Activated naive CD8-positive, alpha-beta T cell treated with anti-CD3 and anti-CD28 coated beads, Interleukin-2, amount 10 ng/mL, durations not matched to agents 7 days and 5 days (primary cell): ENCODE data around the gene ME2. TPM values are rescaled to one million over a fixed set of nuclear protein-coding genes. Genes with fewer than 3 reads are reported as not detected.
A peak's percentile ranks its signal among the peaks of the same experiment; 100 is the strongest.
"Not testable (repeated sequence)": the region's sequence is repeated elsewhere in the genome, so short reads cannot be mapped to it uniquely, and the experiment has no call there.

Experiments used
- ATAC-seq: fragments of 150-1000 bp; cut with Tn5 transposase; one replicate; pipeline ENCODE4 v1.10.0; 2021; ENCODE audit warnings: low read depth, moderate library complexity
- POLR2A ChIA-PET: fragments of 350-600 bp; sonication (Branson Sonifier 250); formaldehyde crosslinking; loops from one replicate; lab custom pipeline; 2021; ENCODE audit warnings: antibody characterized with exemption; lab: Charles Lee
- DNase-seq: peaks from one replicate; pipeline ENCODE4 v3.0.0; 2021
- H3K27ac Mint-ChIP-seq: one replicate; pipeline ENCODE4 v1.8.0; 2022; ENCODE audit warnings: mild to moderate bottlenecking, mixed read lengths
- H3K27me3 Mint-ChIP-seq: one replicate; pipeline ENCODE4 v1.8.0; 2022; ENCODE audit warnings: mild to moderate bottlenecking, moderate library complexity, mixed read lengths
- H3K36me3 Mint-ChIP-seq: one replicate; pipeline ENCODE4 v1.8.0; 2021; ENCODE audit warnings: mild to moderate bottlenecking, mixed read lengths
- H3K4me1 Mint-ChIP-seq: one replicate; pipeline ENCODE4 v1.8.0; 2021; ENCODE audit warnings: mixed read lengths
- H3K4me3 Mint-ChIP-seq: one replicate; pipeline ENCODE4 v1.8.0; 2022; ENCODE audit warnings: mild to moderate bottlenecking, moderate library complexity, mixed read lengths
- H3K9me3 Mint-ChIP-seq: one replicate; pipeline ENCODE4 v1.8.0; 2021; ENCODE audit warnings: mixed read lengths
- total RNA-seq, 2 experiments: library from RNA; stranded (reverse); gene quantifications; one replicate each; pipeline ENCODE4 v1.2.3, GENCODE V29; 2021

The ME2 gene
- 10 to 100 TPM; 76.3 to 76.7 TPM for total RNA-seq

DNA sequence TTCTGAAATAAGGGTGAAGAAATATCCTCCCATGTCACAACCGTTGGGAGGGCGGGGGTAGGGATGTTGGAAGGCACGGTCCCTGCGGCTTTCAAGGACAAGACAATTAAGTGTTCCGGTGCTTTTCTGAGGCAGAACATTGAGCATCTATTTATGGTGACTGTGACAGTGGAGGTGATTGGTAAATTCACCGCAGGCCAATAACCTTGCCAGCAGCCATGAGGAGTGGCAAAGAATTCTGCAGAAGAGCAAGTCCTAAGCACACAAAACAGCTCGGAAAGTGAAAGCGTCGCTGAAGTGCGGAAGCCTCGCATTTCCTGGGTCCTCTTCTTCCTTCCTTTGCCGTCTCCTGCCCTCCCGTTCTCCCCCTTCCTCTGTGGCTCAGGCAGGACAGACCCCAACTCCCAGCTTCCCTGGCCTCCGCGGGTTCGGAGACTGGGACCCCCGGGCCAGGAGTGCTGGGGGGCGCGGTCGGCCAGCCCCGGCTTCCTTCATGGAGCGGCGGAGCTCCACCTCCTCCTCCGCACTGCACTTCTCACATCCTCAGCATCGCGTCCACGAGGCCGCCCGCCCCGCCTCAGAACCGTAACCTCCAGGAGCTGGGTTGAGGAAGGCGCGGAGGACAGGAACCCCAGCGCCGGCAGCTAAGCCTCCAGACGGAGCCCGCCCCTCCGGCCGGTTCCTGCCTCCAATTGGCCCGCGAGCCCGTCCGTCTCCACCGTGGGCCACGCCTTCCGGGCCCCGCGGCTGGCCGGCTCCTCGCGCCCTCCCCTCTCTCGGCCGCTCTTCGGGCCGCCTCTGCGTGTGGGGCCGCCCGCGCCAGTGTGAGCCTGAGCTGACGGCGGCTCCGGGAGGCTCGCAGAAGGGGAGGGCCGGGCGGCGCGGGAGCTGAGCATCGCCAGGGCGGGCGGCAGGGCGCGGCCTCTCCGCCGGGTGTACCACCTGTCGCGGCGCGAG, at the start of gene ME2:
TSS of gene ME2 (plus strand) at position 774 of the 957 bp plus-strand sequence. CDS start 16,703 bp downstream, outside the sequence.
- Mint-ChIP-seq H3K36me3 (no peaks in the 10 kb centered on the region), H3K4me3 (peak within 1 kb of the TSS; percentile 99), H3K27me3 (peaks cover 4% of the 10 kb centered on the region), H3K4me1 (peaks cover 15% of the 10 kb centered on the region), H3K27ac (peak within 1 kb of the TSS; percentile 98), H3K9me3 (no peaks in the 10 kb centered on the region)
- POLR2A ChIA-PET: interaction anchor here (0.6 to 1.9 kb wide), 16 partner anchors 10 to 329 kb away, joined by 3 to 58 read pairs (median 4); partner anchors contain the start of genes ELAC1, MRO and SMAD4
- DNase-seq: peak; percentile 98
- peak; percentile 92 for ATAC-seq

DNA sequence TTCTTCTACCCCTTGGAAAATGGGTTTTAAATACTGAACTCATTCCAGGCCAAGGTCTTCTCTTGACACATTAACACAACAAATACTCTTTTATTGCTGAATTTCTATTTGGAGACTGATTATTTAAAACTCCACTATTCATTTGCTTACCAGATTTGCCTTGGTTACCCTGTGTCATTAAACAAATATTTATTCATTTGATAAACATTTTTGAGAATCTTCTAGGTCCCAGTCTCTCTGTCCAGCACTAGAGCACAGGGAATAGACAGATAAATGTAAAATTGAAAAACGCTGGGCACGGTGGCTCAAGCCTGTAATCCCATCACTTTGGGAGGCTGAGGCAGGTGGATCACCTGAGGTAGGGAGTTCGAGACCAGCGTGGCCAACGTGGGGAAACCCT, 49.3 kb upstream of the ME2 start:
- no peak for DNase-seq
- no peak overlapping the region for H3K27ac Mint-ChIP-seq
- H3K4me3 Mint-ChIP-seq: no peak overlapping the region
- H3K27me3 Mint-ChIP-seq: peaks cover 2% of the 10 kb centered on the region
- no peaks in the 10 kb centered on the region for H3K9me3 Mint-ChIP-seq
- no peak for ATAC-seq
- POLR2A ChIA-PET: no interaction called here
- H3K36me3 Mint-ChIP-seq: no peaks in the 10 kb centered on the region
- H3K4me1 Mint-ChIP-seq: no peaks in the 10 kb centered on the region

DNA sequence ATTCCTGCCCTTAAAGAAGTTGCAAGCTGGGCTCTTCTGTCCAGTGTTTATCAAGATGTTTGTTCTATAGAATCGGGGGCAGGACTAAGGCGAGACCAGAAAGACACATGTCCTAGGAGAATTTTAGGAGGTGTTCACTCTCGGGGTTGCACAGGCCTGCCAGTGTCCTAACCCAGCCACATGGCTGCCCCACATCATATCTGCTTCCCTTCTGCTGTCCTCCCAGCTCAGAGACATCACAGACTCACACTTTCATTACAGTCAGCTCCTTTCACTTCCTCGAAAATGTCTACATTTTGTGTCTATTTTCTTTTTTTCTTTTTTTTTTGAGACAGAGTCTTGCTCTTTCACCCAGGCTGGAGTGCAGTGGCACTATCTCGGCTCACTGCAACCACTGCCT, 48.4 kb upstream of the ME2 start:
- H3K36me3 Mint-ChIP-seq: no peaks in the 10 kb centered on the region
- peaks cover 2% of the 10 kb centered on the region for H3K27me3 Mint-ChIP-seq
- DNase-seq: no peak
- H3K4me1 Mint-ChIP-seq: no peaks in the 10 kb centered on the region
- ATAC-seq: no peak
- no peak overlapping the region for H3K27ac Mint-ChIP-seq
- H3K4me3 Mint-ChIP-seq: no peak overlapping the region
- H3K9me3 Mint-ChIP-seq: no peaks in the 10 kb centered on the region
- POLR2A ChIA-PET: no interaction called here

DNA sequence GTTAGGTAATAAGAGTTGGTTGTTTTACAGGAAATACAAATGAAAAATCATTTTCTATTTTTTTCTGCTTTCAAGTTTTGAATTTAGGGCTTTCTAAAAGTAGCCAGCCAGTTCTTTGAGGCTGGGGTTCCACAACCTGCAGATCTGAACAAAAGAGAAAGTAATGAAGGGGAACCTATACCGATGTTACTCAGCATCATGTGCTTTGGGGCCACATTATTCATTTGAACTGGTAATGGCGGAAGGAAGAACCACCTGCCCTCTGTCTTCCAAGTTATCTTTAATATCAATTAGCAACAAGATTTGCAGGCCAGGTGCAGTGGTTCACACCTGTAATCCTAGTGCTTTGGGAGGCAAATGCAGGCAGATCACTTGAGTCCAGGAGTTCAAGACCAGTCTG, 46.2 kb upstream of the ME2 start:
- Mint-ChIP-seq H3K36me3 (no peaks in the 10 kb centered on the region), H3K9me3 (no peaks in the 10 kb centered on the region), H3K27ac (no peak overlapping the region), H3K4me3 (no peak overlapping the region), H3K4me1 (peaks cover 13% of the 10 kb centered on the region), H3K27me3 (peaks cover 4% of the 10 kb centered on the region)
- POLR2A ChIA-PET: no interaction called here
- no peak for DNase-seq
- ATAC-seq: no peak

DNA sequence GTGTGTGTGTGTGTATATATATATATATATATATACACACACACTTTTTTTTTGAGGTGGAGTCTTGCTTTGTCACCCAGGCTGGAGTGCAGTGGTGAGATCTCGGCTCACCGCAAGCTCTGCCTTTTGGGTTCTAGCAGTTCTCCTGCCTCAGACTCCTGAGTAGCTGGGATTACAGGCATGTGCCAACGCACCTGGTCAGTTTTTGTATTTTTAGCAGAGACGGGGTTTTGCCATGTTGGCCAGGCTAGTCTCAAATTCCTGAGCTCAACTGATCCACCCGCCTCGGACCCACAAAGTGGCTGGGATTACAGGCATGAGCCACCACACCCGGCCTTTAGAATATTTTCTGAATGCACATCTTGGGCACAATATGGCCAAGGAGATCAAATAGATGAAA, 45.4 kb upstream of the ME2 start:
- H3K36me3 Mint-ChIP-seq, ATAC-seq, DNase-seq, POLR2A ChIA-PET, H3K27me3 Mint-ChIP-seq, H3K4me3 Mint-ChIP-seq, H3K27ac Mint-ChIP-seq, H3K9me3 Mint-ChIP-seq: not testable (repeated sequence)
- peaks cover 13% of the 10 kb centered on the region for H3K4me1 Mint-ChIP-seq

DNA sequence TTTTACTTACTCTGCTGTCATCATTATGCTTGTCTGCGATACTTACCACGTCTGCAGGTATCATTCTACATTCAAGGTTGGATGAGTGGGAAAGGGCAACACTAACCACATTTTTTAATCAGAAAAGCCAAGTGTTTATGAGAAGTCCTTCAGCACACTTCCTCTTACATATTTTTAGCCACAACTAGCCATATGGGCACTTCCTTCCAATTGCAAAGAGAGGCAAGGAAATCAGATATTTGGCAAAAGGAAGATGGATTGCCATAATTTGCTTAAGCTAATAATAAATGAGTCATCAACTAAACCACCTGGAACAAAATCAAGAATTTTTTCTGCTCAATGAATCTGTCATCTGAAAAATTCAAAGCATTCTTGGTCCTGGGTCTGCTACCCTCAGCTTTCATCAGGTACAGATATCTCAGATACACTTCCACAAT, 42.4 kb upstream of the ME2 start:
- ATAC-seq (no peak), DNase-seq (no peak)
- H3K36me3 Mint-ChIP-seq: no peaks in the 10 kb centered on the region
- no peaks in the 10 kb centered on the region for H3K9me3 Mint-ChIP-seq
- no peak overlapping the region for H3K27ac Mint-ChIP-seq
- peaks cover 9% of the 10 kb centered on the region for H3K27me3 Mint-ChIP-seq
- POLR2A ChIA-PET: no interaction called here
- H3K4me3 Mint-ChIP-seq: no peak overlapping the region
- peaks cover 14% of the 10 kb centered on the region for H3K4me1 Mint-ChIP-seq

DNA sequence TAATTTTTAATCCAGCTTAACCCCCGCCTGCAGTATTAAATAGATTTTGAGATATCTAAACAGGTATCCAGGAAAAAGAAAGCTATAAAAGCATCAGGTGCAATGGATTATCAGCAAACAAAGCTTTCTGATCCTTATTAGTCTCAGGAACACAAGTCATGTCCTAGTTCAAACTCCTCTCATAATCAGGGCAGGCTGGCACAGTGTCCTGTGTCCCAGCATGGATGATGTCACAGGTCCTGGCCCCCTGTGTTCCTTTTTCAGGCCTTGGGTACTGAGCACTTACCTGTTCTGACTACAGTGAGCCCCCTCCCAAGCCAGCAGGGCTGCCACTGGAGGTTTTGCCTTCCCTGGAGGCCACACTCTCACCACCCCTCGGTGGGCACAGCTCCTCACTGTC, 39.6 kb upstream of the ME2 start:
- Mint-ChIP-seq H3K9me3 (no peaks in the 10 kb centered on the region), H3K27me3 (peaks cover 8% of the 10 kb centered on the region), H3K36me3 (no peaks in the 10 kb centered on the region), H3K27ac (no peak overlapping the region), H3K4me3 (no peak overlapping the region), H3K4me1 (peaks cover 14% of the 10 kb centered on the region)
- POLR2A ChIA-PET: no interaction called here
- ATAC-seq (no peak), DNase-seq (no peak)

DNA sequence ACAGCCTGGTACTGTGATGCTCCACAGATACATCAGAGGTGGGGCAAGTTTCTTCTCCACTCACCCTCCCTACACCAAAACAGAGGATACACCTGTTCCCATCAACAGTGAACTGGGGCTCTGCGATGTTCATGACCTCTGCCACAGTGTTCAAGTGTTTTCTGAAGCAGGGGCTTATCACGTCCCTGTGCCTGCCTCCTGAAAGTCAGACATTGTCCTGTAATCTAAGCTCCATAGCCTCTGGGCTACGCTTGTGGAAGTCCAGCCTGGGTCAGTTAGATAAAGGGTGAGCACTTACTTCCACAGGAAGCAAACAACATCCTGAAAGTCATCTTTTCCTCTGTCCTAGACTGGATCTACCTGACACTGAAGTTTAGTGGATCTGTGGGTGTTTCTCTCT, 38.9 kb upstream of the ME2 start:
- Mint-ChIP-seq H3K27ac (no peak overlapping the region), H3K9me3 (no peaks in the 10 kb centered on the region), H3K36me3 (no peaks in the 10 kb centered on the region), H3K4me3 (no peak overlapping the region), H3K4me1 (peaks cover 14% of the 10 kb centered on the region), H3K27me3 (peaks cover 8% of the 10 kb centered on the region)
- no peak for DNase-seq
- no peak for ATAC-seq
- POLR2A ChIA-PET: no interaction called here

DNA sequence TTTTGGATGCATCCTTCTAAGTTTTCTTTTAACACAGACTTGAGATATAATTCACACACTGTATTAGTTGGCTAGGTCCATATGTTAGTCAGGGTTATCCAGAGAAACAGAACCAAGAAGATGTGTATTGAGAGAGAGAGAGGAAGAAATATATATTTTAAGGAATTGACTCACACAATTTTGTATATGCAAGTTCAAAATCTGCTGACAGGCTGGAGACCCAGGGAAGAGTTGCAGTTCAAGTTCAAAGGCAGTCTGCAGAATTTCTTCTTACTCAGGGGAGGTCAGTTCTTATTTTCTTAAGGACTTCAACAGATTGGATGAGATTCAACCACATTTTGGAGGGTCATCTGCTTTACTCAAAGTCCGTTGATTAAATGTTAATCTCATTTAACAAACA, 36.1 kb upstream of the ME2 start:
- H3K36me3 Mint-ChIP-seq: no peaks in the 10 kb centered on the region
- H3K4me3 Mint-ChIP-seq: no peak overlapping the region
- DNase-seq (no peak), ATAC-seq (no peak)
- no peaks in the 10 kb centered on the region for H3K9me3 Mint-ChIP-seq
- POLR2A ChIA-PET: no interaction called here
- H3K27ac Mint-ChIP-seq: no peak overlapping the region
- peaks cover 5% of the 10 kb centered on the region for H3K27me3 Mint-ChIP-seq
- peaks cover 1% of the 10 kb centered on the region for H3K4me1 Mint-ChIP-seq

DNA sequence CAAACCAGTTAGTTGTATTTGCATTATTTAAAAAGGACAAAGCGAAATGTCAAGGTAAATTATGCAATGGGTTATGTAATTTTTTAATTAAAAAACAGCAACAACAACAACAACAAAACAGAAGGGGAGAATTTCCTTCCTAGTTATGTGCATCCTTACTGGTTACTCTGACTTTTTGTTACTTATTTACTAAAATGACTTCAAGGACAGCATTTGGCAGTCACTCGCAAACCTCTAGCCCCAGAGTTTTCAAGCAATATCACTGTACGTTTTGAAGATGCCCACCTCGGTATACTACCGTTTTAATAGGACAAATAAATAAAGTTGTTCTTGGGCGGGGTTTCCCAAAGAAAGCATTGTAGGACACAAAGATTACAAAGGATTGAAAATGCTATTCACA, 34.4 kb upstream of the ME2 start:
- no peak for ATAC-seq
- no peaks in the 10 kb centered on the region for H3K36me3 Mint-ChIP-seq
- H3K4me3 Mint-ChIP-seq: no peak overlapping the region
- peaks cover 5% of the 10 kb centered on the region for H3K27me3 Mint-ChIP-seq
- no peaks in the 10 kb centered on the region for H3K9me3 Mint-ChIP-seq
- DNase-seq: no peak
- POLR2A ChIA-PET: no interaction called here
- no peak overlapping the region for H3K27ac Mint-ChIP-seq
- peaks cover 1% of the 10 kb centered on the region for H3K4me1 Mint-ChIP-seq

DNA sequence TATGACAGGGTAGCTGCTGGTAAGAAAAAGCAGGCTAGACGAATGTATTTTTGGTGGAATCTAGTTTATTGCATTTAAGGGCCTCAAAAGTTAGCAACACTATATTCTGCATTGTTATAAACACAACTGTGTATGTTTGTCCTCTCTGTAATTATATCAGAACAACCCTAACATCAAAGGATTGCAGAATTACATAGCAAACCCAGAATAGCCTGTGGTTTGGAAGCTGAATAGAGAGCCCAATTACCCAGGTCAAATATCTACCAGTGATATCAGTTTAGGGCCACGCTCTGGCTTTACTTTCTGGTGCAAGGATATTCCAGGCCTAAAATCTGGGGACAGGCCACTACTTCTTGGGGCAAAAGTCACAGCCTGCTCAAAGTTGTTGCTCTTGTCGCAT, 34.0 kb upstream of the ME2 start:
- POLR2A ChIA-PET: no interaction called here
- ATAC-seq: no peak
- peaks cover 4% of the 10 kb centered on the region for H3K27me3 Mint-ChIP-seq
- H3K27ac Mint-ChIP-seq: no peak overlapping the region
- no peaks in the 10 kb centered on the region for H3K36me3 Mint-ChIP-seq
- no peak for DNase-seq
- no peaks in the 10 kb centered on the region for H3K9me3 Mint-ChIP-seq
- H3K4me1 Mint-ChIP-seq: peaks cover 1% of the 10 kb centered on the region
- no peak overlapping the region for H3K4me3 Mint-ChIP-seq

DNA sequence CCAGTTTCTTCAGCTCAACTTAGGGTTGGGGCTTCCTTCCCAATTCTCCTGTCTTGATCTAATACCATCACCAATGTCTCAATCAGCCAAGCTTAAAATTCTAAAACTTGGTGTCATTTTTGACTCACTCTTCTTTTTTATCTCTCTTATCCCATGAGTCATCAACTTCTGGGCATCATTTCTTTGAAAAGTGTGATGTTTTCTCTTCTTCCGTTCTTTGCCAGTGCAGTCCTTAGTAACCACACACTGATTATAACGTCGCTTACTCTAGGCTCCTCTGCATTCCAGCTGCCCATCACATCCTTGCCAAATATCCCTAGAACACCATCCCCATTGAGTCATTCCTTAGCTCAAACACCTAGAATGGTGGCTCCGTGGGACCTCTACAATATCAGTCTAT, 31.7 kb upstream of the ME2 start:
- H3K36me3 Mint-ChIP-seq: no peaks in the 10 kb centered on the region
- H3K4me1 Mint-ChIP-seq: no peaks in the 10 kb centered on the region
- no peaks in the 10 kb centered on the region for H3K27me3 Mint-ChIP-seq
- ATAC-seq (no peak), DNase-seq (no peak)
- no peak overlapping the region for H3K27ac Mint-ChIP-seq
- no peaks in the 10 kb centered on the region for H3K9me3 Mint-ChIP-seq
- no peak overlapping the region for H3K4me3 Mint-ChIP-seq
- POLR2A ChIA-PET: interaction anchor here (0.7 kb wide), 1 partner anchor 29 kb away, joined by 3 read pairs; no protein-coding TSS in a partner anchor

DNA sequence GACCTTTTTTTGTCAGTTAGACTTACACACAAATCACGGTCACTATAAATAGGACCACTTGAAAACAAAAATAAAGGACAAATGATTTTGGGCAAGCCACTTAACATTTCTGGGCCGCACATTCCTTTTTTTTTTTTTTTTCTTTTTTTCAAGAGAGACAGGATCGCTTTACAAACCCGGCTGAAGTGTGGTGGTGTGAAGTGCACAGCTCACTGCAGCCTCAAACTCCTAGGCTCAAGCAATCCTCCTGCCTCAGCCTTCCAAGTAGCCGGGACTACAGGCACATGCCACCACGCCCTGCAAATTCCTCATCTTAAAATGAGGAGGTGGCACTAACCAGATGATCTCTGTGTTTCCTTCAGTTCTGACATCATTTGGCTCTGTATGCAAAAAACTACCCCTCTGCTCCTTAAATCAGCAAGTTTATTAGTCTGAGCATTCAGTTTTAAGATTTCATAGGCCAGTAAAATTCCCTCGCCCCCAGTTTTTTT, 30.8 kb upstream of the ME2 start:
- no peaks in the 10 kb centered on the region for H3K4me1 Mint-ChIP-seq
- H3K36me3 Mint-ChIP-seq: no peaks in the 10 kb centered on the region
- no peak for ATAC-seq

DNA sequence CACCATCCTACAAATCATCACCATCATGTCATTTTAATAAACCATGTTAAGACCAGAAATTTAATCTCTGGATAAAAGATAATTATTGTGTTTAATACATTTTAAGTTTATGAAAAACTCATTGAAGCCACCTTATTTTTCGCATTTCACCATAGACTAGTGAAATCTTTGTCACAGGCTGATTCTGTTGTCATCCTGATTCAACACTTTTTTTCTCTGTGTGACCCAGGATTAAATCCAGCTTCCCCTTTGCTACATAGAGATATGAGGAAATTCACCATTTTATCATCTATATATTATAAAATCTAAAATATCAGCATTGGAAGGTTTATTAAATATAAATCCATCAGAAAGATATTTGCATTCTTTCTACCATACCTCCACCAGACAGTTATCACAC, 29.9 kb upstream of the ME2 start:
- Mint-ChIP-seq H3K4me1 (no peaks in the 10 kb centered on the region), H3K27me3 (peaks cover 6% of the 10 kb centered on the region), H3K9me3 (peaks cover 2% of the 10 kb centered on the region), H3K27ac (no peak overlapping the region), H3K36me3 (no peaks in the 10 kb centered on the region), H3K4me3 (no peak overlapping the region)
- POLR2A ChIA-PET: no interaction called here
- DNase-seq: no peak
- ATAC-seq: no peak

More for the DNA sequence above, 30.8 kb upstream of the ME2 start:
- POLR2A ChIA-PET: no interaction called here
- Mint-ChIP-seq H3K9me3 (no peaks in the 10 kb centered on the region), H3K27ac (no peak overlapping the region), H3K4me3 (no peak overlapping the region), H3K27me3 (peaks cover 2% of the 10 kb centered on the region)
- no peak for DNase-seq
